RCC 7860 (cell line): ENCODE measurements around the gene USE1.

Experiments
- DNase-seq: peaks from one replicate; pipeline ENCODE4 v3.0.0-alpha.2; 2015; ENCODE audit warnings: low spot score
- FAIRE-seq: peaks from 2 replicates; lab custom pipeline; 2012; peaks lifted over from hg19 to GRCh38; lab: Jason Lieb, UNC

Gene USE1

DNA sequence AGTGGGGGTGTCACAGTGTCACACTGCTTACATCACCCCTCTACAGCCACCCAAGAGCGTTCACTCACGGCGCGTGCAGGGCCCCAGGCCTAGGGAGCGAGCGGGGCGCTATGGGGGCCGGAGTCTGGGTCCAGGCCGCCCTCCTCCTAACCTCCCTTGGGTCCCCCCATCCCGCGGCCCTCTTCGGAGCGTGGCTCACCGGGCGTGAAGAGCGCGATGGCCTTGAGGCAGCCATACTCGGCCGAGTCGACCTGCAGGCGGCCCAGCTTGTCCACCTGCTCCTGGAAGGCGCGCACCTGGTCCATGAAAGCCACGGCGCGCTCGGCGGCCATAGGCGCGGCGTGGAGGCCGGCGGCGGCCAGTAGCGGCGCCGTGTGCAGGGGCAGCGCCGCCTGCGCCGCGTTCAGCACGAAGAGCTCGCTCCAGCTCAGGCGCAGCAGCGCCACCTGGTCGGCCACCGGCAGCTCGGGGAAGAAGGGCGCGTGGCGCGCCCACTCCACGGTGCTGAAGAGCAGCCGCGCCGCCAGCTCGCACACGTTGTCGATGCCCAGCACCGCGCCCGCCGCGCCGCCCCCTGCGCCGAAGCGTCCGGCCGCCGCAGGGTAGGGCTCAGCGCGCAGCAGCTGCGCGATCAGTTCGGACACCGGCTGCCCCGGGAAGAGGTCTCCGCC lies 20.3 kb downstream of the USE1 start:
- FAIRE-seq (no peak), DNase-seq (peak; percentile 40)

DNA sequence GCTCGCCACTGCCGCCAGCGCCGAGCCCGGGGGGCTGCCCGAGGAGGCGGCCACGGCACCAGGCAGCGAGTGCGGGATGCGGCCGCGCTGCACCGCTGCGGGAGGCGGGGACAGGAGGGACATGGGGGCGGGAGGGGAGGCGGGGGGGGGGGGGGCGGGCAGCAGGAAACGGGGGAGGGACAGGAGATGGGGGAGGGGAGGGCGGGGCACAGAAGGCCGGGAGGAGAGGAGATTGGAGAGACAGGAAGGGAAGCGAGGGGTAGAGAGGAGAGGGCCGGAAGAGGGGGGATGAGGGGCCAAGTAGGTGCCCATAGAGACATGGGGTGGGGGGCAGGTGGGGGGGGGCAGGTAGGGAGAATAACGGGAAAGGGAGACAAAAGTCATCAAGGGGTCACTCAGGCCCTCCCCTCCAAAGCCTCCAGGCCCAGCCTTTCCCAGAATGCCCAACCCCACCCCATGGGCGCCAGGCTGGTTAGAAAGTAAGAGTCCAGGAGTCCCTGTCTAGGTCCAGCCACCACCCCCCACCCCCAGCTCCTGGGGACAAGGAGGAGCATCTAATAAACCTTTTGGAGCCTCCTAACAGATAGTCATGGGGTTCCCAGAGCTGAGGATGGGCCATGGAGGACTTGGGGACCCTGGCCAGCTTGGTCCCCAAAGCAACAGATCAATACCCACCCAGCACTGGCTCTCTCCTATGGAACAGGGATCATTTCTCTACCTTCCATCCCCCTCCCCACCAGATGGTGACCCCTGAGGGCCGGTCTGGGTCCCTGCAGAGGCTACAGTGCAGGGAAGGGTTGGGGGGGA lies 21.0 kb downstream of the USE1 start:
- FAIRE-seq, result no peak
- DNase-seq, result no peak

DNA sequence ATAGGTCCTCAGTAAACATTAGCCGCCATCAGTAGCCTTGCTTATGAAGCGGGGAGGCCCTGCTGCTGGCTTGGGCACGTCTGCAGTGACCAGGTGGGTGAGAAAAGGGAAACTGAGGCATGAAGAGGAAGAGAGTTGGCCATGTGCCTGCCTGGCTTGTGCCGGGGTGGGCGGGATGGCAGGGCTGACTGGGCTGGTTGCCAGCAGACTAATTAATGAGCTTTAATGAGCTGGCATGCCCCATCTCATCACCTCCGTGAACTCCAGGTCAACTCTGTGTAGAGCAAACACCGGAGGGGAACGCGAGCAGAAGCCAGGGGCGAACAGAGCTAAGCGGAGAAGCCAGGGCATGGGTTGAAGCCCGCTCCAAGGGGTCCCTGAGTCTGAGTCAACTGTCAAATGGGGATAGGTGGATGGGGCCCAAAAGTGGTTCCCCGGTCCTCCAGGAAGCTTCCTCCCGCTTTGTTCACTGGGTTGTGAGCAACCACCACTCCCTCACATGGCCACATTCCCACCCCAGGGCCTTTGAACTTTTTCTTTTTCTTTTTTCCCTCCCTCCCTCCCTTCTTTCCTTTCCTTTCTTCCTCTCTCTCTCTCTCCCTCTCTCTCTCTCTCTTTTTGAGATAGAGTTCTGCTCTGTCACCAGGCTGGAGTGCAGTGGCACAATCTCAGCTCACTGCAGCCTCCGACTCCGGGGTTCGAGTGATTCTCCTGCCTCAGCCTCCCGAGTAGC lies 21.8 kb downstream of the USE1 start:
- FAIRE-seq (no peak), DNase-seq (no peak)

DNA sequence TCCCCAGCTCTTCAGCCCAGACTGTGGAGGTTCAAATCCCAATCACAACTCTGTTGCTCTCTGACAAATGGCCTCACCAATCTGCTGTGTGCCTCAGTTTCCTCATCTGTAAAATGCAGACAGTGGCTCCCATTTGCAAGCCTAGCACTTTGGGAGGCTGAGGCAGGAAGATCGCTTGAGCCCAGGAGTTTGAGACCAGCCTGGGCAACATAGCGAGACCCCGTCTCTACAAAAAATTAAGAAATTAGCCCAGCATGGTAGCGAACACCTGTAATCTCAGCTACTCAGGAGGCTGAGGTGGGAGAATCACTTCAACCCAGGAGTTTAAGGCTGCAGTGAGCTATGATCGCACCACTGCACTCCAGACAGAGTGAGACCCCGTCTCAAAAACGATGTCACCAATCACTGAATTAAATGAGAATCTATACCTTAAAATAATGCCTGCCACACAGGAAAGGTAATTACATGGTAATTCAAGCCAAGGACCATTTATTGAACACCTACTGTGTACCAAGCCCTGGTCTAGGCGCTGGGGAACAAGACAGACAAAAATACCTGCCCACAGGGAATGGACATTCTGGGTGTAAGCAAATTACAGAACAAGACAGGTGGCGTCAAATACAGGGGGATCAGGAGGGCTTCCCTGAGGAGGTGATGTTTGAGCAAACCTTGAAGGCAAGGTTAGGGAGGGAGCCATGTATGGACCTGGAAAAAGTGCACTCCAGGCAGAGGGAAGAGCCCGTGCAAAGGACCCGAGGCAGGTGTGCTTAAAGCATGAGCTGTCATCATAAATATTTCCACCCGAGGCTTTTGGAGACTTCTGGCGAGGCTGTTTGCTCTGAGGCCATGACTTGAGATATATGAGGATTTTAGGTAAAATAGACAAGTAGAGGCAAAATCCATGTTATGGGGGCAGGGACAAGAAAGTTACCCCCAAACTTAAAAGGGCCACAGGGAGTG lies 22.9 kb downstream of the USE1 start:
- DNase-seq, result no peak
- FAIRE-seq, result no peak

DNA sequence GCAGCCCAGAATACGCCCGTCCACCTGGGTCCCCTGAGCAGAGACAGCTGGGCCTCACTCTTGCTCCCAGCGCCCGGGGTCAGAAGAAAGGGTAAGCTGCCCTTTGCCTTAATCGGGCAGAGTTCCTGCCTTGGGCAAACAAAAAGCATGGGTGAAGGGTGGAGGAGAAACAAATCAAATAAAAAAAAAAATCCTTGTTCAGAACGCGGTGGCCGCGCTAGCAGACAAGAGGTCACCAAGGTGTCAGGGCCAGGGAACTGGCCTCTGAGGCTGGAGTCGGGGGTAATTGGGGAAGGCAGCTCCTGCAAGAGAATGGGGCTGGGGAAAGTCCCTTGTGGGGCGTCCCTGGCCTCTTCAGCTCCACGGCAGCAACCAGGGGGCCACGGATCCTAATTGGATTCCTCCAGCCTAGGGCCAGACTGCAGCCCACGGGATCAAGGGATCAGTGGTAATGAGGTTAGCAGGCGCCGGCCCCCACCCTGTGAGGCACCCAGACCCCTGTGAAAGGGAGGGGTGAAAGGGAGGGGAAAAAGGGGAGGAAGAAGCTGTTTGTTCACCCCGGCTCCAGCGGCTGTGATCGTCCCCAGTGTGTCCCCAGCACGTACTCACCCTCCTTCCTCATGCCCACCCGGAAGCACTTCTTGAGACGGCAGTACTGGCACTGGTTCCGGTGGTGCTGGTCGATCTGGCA lies 25.1 kb downstream of the USE1 start:
- FAIRE-seq (no peak), DNase-seq (no peak)

DNA sequence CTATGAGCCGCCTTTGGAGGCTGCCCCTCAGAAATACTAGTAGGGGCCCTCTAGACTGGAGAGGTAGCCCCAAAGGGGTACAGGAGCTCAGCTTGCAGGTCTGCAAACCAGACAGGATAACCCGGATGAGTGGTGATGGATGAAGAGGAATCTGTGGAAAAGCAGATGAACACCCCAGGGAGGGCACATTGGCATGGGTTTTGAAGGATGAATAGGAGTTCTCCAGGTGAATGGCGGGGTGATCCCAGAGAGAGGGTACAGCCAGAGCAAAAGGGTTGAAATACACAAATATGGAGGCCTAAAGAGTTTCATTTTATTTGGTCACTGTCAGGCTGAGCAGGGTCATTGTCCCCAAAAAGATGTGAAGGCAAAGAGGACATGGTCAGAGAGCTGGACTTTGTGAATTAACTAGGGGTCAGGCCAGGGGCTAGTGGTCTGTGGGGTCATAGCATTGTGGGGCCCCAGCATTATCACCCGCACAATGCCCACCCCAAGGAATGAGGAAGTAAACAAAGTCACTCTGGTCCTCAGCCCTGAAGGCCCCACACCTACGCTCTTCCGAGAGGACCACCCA lies 25.8 kb downstream of the USE1 start:
- DNase-seq (no peak), FAIRE-seq (no peak)

DNA sequence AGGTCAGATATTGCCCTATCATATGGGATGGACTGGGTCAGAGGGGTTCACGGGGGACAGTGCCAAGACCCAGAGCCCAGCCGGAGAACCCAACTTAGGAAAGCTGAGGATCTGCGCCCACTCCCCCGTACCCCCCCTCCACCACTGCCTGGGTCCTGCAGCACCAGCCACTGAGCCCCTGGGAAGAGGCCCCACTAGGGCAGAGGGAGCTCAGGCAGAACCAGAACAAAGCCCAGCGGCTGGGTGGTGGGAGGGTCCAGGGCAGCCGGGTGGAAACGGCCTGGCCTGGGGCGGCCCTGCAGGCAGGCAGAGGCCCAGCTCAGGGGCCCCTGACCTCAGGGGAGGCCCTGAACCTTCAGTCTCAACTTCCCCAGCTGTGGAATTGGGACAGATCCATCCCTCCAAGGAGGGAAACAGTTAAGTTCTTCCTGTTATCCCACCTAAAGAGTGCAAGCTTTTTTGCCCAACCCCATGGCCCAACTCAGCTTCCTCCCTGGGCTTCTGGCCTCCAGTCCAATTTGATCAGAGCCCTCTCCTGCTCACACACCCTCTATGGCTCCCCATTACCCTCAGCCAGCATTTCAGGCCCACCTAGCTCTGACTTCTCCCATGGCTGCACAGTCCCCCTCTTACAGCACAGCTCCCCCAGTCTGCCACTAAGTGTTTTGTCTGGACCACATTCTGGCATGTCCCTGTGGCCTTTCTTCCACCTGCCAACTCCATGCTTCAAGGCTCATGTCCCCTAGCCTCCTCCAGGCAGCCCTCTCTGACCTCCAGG lies 27.5 kb downstream of the USE1 start:
- FAIRE-seq (no peak), DNase-seq (no peak)

DNA sequence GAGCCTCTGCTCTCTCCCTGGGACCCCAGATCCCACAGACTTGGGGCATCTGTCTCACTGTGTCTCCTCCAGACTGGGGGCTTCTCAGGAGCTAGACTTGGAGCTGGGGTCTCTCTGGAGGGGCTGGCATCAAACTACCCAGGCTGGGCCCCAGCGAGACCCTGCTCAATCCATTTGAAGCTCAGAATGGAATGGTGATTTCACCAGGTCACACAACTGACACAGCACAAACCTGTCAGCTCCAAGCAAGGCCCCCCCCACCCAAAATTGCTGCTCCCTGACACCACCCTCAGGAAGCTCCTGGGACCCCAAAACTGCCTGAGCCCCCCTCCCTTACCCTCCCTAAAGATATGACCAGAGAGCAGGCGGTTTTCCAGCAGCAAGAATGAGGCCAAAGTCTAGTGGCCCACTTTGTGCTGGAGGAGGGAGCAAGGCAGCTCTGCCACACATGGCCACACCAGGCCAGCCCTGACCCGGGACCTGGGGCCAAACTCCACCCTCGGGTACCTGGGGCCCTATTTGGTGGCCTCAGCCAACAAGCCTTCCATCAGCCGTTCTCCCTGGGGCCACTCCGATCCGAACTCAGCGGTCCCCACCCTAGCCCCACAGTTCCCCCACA lies 28.2 kb downstream of the USE1 start:
- FAIRE-seq, result no peak

DNA sequence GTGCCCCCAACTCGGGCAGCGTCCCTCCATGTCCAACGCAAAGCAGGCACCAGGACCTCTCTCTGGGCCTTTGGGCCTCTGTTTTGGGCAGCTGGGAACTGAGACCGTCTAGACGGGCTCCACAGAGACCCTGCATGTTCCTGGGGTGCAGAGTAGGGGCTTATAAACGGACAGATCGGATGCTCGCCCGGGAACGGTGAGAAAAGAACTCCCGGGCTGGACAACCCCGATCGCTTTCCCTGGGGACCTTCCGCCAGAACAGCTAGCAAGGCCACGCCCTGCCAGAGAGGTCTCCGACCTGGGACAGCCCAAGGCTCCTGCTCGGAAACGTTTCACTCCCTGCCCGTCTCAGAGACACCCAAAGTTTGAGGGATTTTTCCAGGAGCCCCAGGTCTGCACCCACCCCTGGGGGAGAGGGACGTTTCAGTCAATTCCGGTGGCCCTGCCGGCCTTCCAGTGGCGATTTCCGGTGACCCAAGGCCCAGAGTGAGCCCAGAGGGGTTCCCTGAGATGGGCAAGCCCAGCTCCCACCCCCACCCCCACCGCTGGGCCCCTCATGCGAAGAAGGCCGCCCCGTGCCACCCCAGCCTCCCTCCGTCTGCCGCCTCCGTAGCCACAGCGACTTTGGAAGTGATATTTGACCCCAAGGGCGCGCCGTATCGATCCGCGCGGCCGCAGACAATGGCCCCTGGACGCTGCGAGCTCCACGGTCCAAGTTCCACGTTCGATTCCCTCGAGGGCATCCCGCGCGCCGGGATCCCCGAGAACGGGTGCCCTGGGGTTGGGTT lies 28.9 kb downstream of the USE1 start:
- DNase-seq (peak; percentile 27), FAIRE-seq (no peak)

More for the DNA sequence above, 28.2 kb downstream of the USE1 start:
- no peak for DNase-seq

DNA sequence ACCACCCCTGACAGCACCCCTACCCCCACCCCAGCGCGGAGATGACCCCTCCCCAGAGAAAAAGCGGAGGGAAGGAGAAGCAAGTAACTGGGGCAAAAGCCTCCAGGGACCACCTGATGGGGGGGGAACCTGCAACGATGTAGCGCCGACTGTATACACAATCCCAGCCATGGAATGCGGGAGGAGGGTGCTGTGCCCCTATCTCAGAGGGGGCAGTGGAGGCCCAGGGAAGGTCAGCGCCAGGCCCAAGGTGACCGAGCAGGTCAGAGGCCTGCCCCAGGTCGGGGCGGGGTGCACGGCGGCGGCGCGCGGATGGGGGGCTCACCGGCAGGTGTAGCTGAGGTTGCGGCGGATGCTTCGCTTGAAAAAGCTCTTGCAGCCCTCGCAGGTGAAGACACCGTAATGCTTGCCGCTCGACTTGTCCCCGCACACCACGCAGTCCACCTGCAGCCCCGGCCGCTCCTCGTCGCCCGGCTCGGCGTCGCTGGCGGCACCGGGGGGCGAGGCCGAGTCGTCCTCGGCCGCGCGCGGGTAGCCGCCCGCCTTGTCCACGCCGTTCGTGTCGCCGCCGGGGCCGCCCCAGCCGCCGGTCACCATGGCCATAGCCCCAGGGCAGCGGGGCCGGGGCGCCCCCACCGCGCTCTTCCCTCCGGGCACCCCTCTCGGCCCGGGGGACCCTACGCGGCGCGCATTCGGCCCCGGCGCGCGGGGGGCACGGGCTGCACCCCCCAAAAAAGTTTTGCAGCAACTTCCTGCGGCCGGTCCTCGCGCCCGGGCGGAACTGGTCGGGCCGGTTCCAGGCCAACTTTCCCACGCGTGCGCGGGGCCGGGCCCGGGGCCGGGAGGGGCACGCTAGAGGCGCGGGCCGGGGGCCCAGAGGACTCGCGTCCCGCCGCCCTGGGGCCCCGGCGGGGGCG lies 29.7 kb downstream of the USE1 start:
- DNase-seq (no peak), FAIRE-seq (no peak)

DNA sequence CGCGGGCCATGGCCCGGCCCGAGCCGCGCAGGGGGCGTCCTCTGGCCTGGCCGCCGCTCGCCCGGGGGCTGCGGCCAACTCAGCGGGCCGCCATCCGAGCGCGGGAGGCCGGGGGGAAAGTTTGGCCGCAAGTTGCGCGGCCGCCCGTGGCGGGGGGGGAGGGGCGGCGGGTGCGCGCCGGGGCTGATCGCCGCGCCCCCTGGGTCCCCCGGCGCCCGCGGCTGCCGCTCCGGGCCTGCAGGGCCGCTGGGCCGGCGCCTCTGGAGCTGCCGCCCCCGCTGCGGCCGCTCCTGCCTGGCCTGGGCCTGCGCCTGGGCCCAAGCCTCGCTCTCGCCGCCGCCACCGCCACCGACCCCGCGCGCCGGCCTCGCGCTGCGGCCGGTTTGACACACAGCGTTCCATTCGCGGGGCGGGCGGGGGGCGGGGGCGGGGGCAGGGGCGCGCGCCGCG lies 30.4 kb downstream of the USE1 start, which contains the start of gene NR2F6:
Gene NR2F6, minus strand, starts transcription at position 385 of the 450 bp plus-strand sequence. CDS start 699 bp downstream, outside the sequence.
- no peak for FAIRE-seq
- no peak for DNase-seq

DNA sequence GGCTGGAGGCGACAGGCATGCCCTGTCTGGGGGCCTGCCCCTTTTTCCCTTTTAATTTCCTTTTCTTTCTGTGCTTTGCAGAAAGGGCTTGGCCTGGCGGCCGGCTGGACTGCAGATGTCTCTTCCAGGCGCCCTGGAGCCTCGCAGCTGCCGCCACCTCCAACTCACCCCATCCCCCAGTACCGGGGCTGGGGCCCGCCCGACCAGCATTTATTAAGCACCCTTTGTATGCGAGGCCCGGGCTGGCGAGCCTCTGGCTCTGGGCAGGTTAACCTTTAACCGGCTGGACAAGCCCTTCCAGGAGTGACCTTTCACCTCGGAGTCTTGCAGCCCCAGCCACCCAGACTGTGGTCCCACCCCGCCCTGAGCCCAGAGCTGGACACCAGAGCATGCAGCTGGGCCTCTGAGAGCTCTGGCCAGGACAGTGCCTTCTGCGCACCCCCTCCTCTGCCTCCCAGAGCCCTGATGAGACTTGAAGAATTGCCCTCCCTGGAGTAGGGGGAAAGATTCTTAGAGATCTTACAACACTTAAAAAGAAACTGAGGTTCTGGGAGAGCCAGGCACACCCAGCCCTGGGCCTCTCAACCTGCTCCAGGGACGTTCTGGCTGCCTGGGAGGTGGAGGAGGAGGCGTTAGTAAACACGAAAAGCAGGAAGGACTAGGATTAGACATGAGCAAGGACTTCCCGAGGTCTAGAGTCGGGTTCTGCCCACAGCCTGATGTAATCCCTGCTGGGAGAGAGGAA lies 31.7 kb downstream of the USE1 start:
- FAIRE-seq (no peak), DNase-seq (peak; percentile 20)

DNA sequence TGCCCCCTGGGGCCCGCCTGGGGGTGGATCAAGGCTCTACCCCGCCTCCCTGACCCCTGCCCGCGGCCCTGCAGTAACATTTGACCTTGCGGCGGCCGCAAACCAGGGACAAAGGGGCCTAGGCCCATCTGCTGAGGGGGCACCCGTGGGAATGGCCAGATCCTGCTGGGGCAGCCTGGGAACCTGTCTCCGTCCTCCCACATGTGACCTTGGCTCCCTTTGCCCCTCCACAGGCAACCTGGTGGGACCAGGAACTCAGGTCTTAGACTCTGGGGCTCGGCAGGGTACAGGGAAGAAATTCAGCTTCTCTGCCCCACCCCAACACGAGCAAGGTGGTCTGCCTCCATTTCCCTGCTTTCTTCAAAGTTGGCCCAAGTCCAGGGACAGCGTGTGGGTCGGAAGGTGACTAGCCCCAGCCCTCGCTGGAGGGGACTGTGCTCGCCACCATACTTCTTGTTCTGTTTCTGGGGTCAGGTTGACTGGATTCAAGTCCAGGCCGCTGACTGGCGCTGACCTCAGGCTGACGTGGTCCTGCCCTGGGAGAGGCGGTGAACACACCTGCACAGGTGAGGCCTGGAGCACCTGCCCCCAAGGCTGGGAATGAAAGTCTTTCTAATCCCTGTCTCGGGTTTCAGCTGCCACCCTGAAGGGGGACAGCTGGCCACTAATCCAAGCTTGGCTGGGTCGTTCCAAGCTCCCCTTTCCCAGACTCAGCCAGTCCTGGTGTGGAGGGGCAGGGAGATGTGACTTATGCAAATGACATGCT lies 33.0 kb downstream of the USE1 start:
- no peak for FAIRE-seq
- DNase-seq, result no peak

DNA sequence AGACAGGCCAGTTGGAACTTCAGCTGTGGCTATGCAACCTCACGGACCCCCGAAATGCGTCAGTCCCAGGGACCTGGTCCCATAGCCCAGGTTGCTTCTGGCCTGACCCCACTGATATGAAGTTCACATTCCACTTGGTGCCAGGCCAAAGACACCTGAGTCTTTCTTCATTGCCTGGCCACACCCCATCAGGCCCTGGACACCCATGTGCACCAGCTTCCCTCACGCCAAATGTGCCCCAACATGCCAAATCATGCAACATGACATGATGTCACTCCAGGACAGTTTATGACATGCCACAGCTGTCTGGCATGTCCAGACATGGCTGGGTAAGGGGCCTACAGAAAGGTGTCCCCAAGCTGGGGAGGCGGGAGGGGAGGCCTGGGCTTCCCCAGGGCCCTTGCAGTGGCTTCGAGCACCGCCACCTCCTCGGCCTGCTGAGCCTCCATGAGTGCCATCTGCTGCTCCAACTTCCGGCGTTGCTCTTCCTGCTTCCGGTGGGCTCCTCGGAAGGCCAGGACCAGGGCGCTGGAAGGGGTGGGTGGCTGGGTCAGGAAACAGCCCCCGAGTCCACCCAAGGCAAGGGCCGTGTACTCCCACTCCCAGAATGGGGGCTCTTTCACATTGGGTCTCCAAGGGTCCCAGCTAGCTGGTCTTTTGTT lies 34.9 kb downstream of the USE1 start:
- DNase-seq (no peak), FAIRE-seq (no peak)
